Measurements from ENCODE around the gene FCRL6.

DNA sequence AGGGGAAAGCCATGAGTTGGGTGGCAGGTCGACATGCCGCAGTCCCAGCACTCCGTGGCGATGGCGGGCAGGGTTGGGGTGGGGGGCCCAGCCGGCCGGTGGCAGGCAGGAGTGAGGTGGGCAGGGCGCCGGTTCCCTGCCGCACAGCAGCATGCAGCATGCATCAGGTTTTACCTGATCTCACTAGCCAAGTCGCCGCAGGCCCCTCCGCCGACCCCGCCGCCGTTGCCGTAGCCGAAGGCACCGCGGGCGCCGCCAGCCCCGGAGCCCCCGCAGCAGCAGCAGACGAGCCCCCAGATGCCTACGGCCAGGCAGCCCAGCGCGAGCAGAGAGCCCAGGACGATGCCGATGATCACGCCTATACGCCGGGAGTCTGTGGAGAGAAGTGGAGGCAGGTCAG lies 53.5 kb downstream of the FCRL6 start:
- TF ChIP-seq CTCF (IDR thresholded peaks at IDR 0.05): no peak
- TF ChIP-seq POLR2AphosphoS5 (IDR thresholded peaks at IDR 0.05): no peak
- TF ChIP-seq POLR2A (IDR thresholded peaks at IDR 0.05; ENCODE audit: low read depth): no peak
